ENCODE results near the gene HS6ST2.

HS6ST2 gene

DNA sequence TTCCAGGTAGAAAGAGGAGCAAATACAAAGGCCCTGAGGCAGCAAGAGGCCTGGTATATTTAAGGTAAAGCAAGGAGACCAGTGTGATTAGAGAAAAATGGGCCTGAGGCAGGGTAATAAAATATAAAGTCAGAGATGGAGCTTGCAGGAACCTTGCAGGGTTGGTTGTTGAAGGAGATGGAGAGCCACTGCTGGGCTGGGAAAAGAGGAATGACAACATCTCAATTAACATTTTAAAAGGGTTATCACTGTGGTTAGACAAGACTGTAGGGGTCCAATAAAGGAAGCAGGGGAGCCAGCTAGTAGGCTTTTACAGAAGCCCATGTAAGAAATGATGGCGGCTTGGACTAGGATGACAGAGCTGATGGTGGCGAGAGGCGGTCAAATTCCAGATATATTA is 264.0 kb downstream of the HS6ST2 start:
- H3K4me3 ChIP-seq (replicated peaks; ENCODE audit: low read depth, low read length), result no peak overlapping the region
- TF ChIP-seq, protein P1, sequence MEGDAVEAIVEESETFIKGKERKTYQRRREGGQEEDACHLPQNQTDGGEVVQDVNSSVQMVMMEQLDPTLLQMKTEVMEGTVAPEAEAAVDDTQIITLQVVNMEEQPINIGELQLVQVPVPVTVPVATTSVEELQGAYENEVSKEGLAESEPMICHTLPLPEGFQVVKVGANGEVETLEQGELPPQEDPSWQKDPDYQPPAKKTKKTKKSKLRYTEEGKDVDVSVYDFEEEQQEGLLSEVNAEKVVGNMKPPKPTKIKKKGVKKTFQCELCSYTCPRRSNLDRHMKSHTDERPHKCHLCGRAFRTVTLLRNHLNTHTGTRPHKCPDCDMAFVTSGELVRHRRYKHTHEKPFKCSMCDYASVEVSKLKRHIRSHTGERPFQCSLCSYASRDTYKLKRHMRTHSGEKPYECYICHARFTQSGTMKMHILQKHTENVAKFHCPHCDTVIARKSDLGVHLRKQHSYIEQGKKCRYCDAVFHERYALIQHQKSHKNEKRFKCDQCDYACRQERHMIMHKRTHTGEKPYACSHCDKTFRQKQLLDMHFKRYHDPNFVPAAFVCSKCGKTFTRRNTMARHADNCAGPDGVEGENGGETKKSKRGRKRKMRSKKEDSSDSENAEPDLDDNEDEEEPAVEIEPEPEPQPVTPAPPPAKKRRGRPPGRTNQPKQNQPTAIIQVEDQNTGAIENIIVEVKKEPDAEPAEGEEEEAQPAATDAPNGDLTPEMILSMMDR (IDR thresholded peaks at IDR 0.05; ENCODE audit: low read length, missing control alignments), result no peak
- DNase-seq (ENCODE audit: low read depth), result no peak

DNA sequence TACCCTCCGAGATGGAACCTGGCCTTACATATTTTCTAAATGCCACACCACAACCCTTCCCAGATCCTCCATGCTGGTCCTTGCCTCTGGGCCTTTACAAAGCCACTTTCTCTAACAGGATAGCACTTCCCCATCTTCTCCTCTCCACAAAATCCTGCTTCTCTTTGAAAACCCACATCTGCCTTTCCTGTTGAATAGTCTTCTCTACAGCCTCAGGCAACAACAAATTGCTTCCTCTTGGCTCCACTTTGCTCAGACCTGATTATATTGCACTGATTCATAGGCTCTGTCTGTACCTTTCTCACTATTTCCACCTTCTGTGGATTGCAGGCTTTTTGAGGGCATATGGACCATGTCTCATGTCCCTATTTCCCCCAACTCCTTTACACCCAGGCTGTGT is 265.9 kb downstream of the HS6ST2 start:
- H3K4me3 ChIP-seq (replicated peaks; ENCODE audit: low read depth, low read length), result no peak overlapping the region
- DNase-seq (ENCODE audit: low read depth), result no peak
- TF ChIP-seq, protein P1 (IDR thresholded peaks at IDR 0.05; ENCODE audit: low read length, missing control alignments), result no peak

DNA sequence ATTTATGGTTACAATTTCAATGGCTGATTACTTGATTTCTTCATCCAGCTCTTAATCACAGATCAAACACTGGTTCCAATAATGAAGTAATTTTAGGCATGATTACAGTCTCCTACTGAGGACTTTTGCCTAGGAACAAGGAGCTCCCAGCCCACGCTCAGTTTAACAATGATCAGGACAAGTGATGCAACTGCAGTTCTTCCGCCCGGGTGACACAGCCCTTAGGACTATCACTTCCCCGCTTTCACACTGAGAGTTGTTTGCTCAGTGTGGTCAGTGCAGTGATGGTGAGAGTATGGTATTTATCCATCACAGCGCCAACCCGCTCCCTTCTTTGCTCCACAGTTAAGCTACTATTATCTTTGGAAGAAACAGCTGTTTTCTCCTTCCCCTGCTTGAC is 266.4 kb downstream of the HS6ST2 start:
- peak; percentile 11 for DNase-seq (ENCODE audit: low read depth)
- TF ChIP-seq, protein P1 (IDR thresholded peaks at IDR 0.05; ENCODE audit: low read length, missing control alignments), result no peak
- H3K4me3 ChIP-seq (replicated peaks; ENCODE audit: low read depth, low read length), result no peak overlapping the region

DNA sequence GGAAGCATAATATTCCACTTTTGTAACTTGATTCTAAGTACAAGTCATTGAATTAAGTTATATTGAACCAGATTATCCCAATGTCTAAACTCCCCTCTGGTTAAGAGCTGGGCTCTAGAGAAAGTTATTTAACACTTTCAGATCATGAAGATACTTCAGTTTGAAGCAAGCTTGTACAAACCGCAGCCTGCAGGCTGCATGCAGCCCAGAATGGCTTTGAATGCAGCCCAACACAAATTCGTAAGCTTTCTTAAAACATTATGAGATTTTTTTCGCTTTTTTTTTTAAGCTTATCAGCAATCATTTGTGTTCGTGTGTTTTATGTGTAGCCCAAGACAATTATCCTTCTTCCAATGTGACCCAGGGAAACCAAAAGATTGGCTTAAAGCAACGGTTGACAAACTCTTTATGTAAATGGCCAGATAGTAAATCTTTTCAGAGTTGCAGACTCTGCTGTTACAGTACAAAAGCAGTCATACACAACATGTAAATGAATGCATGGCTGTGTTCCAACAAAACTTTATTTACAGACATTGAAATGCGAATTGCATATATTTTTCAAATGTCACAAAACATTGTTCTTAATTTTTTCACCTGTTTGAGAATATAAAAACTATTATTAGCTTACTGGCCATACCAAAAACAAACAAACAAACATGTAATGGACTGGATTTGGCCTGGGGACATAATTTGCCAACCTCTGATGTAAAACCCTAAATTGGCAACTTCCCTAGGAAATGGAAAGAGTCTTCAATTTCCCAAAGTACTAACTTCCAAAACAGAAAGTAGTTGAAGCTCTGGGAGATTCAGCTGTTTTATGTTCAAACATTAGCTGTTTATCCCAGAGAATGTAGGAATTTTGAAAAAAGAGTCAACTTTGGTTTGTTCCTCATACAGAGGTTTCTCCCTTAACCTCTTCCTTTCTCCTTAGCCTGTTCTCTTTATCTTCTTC is 268.5 kb downstream of the HS6ST2 start:
- DNase-seq (ENCODE audit: low read depth), result no peak
- no peak overlapping the region for H3K4me3 ChIP-seq (replicated peaks; ENCODE audit: low read depth, low read length)
- TF ChIP-seq, protein P1 (IDR thresholded peaks at IDR 0.05; ENCODE audit: low read length, missing control alignments), result no peak

DNA sequence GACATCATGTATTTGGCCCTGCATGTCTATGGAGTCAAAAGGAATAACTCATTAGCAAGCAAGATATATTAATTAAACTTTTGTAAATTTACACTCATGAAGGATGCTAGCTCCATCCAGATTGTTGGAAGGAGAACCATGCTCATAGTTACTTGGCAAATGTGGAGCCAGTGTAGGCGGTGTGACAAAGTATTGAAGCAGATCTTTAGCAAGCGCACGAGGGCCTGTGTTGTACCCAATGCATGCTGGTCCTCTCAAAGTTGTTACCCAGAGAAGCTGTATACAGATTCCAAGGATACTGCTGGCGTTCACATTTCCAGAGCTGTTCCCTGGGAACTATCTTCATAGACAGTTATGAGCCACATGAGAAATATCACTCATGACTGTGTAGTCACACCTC is 273.2 kb downstream of the HS6ST2 start:
- no peak for DNase-seq (ENCODE audit: low read depth)
- H3K4me3 ChIP-seq (replicated peaks; ENCODE audit: low read depth, low read length), result no peak overlapping the region
- TF ChIP-seq, protein P1 (IDR thresholded peaks at IDR 0.05; ENCODE audit: low read length, missing control alignments), result no peak

DNA sequence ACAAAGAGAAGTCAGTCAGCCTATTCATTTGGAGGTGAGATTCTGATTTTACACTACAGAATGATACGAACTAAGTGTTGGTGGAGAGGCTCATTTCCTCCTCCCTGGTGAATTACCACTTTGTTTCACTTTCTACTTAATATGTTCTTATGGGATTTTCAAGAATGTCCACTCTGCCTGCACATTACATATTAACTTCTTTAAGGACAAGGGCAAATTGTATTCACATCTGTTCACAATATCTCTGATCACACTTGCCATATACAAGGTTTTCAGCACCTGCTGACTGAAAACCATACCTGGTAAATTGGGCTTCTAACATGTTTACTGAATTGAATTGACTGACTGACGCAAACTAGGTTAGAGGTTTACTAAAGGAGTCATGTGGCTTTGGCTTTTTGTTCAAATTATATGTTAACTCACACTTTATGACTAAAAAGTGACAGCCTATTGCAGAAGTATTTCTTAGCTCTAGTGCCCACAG is 281.2 kb downstream of the HS6ST2 start:
- TF ChIP-seq, protein P1 (IDR thresholded peaks at IDR 0.05; ENCODE audit: low read length, missing control alignments), result no peak
- H3K4me3 ChIP-seq (replicated peaks; ENCODE audit: low read depth, low read length), result no peak overlapping the region
- DNase-seq (ENCODE audit: low read depth), result no peak
